ENCODE results near the gene SIL1.
"Not testable (repeated sequence)": the region's sequence is repeated elsewhere in the genome, so short reads cannot be mapped to it uniquely, and the experiment has no call there.

Gene SIL1

DNA sequence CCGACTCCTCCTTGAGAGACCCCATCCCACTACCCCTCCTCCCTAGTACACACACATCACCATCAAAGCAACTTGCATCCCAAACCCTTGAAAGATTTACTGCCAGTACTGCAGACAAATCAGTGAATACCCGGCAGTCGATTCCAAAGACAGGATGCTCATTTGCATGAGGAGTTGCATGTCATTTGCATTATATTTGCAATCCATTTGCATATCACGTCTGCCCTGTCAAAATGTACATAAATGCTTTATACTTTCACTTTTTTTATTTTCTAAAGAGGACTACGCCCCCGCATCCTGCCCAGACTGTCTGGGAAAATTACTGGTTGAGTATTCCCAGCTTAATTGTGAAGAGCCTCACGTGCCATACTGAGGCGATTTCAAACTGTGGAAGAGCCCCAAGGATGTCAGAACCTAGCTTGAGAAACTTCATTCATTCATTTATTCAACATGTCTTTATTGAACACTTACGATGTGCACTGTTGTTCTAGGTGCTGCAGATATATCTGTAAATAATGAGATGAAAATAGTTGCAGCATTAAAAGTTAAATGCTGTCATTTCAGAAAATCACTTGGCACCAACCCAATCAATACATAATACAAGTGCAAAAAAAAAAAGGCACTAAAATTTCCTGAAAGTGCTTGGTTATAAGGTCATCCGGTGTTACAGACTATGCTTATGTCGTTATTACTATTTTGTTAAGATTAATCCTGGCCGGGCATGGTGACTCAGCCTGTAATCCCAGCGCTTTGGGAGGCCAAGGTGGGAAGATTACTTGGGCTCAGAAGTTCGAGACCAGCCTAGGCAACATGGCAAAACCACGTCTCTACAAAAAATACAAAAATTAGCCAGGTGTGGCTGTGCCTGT lies 17.2 kb upstream of the SIL1 start:
- Histone ChIP-seq H3K9me3 (no peaks in the 10 kb centered on the region), H3K27me3 (ENCODE audit: low read depth) (no peaks in the 10 kb centered on the region), H3K4me3 (no peak overlapping the region), H3K4me1 (peaks cover 13% of the 10 kb centered on the region), H3K36me3 (replicated peaks) (no peaks in the 10 kb centered on the region)
- peak; percentile 40 to 53 for DNase-seq (ENCODE audit: low spot score in 2 of 2)
- in situ Hi-C loops (cut with MboI; ENCODE audit: low sequenced_read_pairs), result no loop called here

DNA sequence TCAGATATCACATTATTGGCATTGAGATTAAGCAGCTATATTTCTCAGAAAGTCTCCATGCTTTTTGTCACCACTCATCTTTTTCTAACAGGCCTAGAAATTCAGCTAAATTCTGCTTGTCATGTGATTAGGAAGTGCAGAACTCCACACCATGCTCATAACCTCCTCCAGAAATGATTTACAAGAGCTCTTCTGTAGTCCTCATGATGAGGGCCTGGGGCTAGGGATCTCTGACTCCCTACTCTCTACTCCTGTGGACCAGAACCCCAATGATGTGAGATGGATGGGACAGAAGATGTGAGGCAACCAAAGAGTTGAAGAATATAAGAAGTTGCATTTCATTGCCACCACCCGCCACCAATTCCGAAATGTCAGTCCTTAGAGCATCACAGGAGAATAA lies 16.5 kb upstream of the SIL1 start:
- no peaks in the 10 kb centered on the region for H3K9me3 ChIP-seq
- in situ Hi-C loops (cut with MboI; ENCODE audit: low sequenced_read_pairs), result no loop called here
- no peak overlapping the region for H3K4me3 ChIP-seq
- no peaks in the 10 kb centered on the region for H3K36me3 ChIP-seq (replicated peaks)
- no peak for DNase-seq (ENCODE audit: low spot score in 2 of 2)
- H3K4me1 ChIP-seq, result peaks cover 13% of the 10 kb centered on the region
- H3K27me3 ChIP-seq (ENCODE audit: low read depth), result no peaks in the 10 kb centered on the region

DNA sequence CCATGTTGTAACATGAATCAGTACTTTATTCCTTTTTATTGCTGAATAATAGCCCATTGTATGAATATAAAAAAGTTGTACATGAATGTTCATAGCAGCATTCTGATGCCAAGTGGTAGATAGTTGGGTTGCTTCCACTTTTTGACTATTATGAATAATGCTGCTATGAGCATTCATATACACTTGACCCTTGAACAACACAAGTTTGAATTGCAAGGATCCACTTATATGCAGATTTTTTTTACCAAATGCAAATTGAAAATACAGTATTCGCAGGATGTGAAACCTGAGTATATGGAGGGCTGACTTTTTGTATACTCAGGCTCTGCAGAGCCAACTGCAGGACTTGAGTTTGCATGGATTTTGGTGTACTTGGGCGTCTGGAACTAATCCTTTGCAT lies 14.7 kb upstream of the SIL1 start:
- H3K27me3 ChIP-seq (ENCODE audit: low read depth), result no peaks in the 10 kb centered on the region
- H3K36me3 ChIP-seq (replicated peaks), result no peaks in the 10 kb centered on the region
- H3K9me3 ChIP-seq, result no peaks in the 10 kb centered on the region
- no peak overlapping the region for H3K4me3 ChIP-seq
- peak in 1 of 2 experiments; percentile 33 for DNase-seq (ENCODE audit: low spot score in 2 of 2)
- in situ Hi-C loops (cut with MboI; ENCODE audit: low sequenced_read_pairs), result no loop called here
- peaks cover 13% of the 10 kb centered on the region for H3K4me1 ChIP-seq

DNA sequence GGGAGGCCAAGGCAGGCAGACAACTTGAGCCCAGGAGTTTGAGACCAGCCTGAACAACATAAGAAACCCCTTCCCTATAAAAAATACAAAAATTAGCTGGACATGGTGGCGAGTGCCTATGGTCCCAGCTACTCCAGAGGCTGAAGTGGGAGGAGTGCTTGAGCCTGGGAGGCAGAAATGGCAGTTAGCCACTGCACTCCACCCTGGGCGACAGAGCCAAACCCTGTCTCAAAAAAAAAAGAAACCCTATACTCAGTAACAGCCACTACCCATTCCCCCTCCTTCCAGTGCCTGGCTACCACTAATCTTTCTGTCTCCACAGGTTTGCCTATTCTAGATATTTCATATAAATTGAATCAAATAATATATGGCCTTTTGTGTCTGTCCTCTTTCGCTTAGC lies 14.3 kb upstream of the SIL1 start:
- in situ Hi-C loops (cut with MboI; ENCODE audit: low sequenced_read_pairs), result no loop called here
- Histone ChIP-seq H3K9me3 (no peaks in the 10 kb centered on the region), H3K27me3 (ENCODE audit: low read depth) (no peaks in the 10 kb centered on the region), H3K4me3 (no peak overlapping the region), H3K4me1 (peaks cover 13% of the 10 kb centered on the region), H3K36me3 (replicated peaks) (no peaks in the 10 kb centered on the region)
- DNase-seq (ENCODE audit: low spot score in 2 of 2), result peak in 1 of 2 experiments; percentile 42

DNA sequence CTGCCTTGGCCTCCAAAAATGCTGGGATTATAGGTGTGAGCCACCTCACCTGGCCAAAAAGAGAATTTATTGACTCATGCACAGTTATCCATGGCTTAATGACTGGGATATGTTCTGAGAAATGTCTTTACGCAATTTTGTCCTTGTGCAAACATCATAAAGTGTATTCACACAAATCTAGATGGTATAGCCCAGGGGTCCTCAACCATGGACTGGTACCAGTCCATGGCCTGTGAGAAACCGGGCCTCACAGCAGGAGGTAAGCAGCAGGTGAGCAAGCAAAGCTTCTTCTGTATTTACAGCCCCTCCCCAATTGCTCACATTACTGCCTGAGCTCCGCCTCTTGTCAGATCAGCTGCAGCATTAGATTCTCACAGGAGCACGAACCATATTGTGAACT lies 12.4 kb upstream of the SIL1 start:
- in situ Hi-C loops (cut with MboI; ENCODE audit: low sequenced_read_pairs), result no loop called here
- no peaks in the 10 kb centered on the region for H3K36me3 ChIP-seq (replicated peaks)
- H3K4me1 ChIP-seq, result peaks cover 13% of the 10 kb centered on the region
- no peak overlapping the region for H3K4me3 ChIP-seq
- no peak for DNase-seq (ENCODE audit: low spot score in 2 of 2)
- no peaks in the 10 kb centered on the region for H3K27me3 ChIP-seq (ENCODE audit: low read depth)
- no peaks in the 10 kb centered on the region for H3K9me3 ChIP-seq

DNA sequence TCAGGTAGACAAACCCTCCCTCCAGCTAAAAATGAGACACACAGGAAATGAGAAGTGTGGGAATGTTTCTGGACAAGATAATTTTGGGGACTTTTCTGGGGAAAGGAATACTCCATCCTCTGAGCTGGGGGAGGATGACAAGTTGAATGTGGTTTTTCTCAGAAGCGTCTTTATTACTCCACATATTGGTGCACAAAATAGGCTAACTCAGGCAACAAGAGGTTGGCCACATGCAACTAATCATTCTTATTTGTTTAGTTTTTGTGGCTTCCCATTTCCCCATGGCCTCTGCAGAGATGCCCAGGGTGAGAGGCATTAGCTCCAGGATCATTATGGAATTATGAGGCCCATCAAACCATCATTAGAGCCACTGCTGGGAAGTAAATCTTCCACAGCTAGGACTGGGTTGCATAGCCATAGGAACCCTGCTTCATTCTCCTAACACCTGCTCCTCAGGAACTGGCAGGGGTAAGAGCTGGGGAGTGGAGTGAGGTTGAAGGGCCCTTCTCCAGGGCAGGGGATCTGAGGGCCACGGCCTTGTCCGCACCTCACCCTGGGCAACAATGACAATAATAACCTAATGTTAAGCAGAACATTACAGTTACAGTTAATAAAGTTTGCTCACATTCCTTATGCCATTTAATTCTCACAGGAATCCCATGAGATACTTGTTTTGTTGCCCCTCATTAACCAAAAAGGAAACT lies 9.3 kb upstream of the SIL1 start:
- H3K4me1 ChIP-seq, result no peaks in the 10 kb centered on the region; the same call in 1 of the 2 replicates
- in situ Hi-C loops (cut with MboI; ENCODE audit: low sequenced_read_pairs), result no loop called here
- H3K36me3 ChIP-seq (replicated peaks), result no peaks in the 10 kb centered on the region
- no peak overlapping the region for H3K4me3 ChIP-seq
- H3K9me3 ChIP-seq, result no peaks in the 10 kb centered on the region
- no peaks in the 10 kb centered on the region for H3K27me3 ChIP-seq (ENCODE audit: low read depth)
- no peak for DNase-seq (ENCODE audit: low spot score in 2 of 2)

DNA sequence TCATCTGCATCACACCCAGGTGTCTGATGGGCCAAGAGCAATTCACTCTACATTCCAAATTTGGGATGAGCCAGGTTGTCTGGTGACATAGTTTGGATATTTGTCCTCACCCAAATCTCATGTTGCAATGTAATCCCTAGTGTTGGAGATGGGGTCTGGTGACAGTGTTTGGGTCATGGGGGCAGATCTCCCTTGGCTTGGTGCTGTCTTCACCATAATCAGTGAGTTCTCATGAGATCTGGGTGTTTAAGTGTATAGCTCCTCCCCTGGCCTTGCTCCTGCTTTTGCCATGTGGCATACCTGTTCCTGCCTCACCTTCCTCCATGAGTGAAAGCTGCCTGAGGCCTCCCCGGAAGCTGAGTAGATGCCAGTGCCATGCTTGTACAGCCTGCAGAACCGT lies 7.4 kb upstream of the SIL1 start:
- no peak for DNase-seq (ENCODE audit: low spot score in 2 of 2)
- Histone ChIP-seq H3K36me3 (replicated peaks) (no peaks in the 10 kb centered on the region), H3K4me1 (no peaks in the 10 kb centered on the region), H3K4me3 (no peak overlapping the region), H3K9me3 (no peaks in the 10 kb centered on the region), H3K27me3 (ENCODE audit: low read depth) (no peaks in the 10 kb centered on the region)
- in situ Hi-C loops (cut with MboI; ENCODE audit: low sequenced_read_pairs), result no loop called here

DNA sequence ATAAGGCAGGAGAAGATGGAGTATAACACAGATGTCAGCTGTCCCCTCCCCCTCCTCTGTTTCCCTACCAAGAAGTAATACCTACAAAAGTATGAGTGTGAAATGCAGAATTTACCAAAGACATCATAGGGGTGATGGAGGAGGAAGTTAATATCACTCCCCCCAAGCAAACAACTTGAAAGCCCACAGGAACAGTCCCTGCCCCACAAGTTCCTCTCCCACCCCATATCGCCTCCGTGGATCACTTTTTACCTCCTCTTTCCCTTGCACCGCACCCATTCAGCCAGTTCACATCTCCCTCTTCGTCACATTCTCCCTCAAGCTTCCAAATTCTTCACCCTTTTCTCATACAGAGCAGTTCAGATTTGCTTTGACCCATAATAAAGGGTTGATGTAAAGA lies 7.0 kb upstream of the SIL1 start:
- Histone ChIP-seq H3K4me1 (no peaks in the 10 kb centered on the region), H3K36me3 (replicated peaks) (no peaks in the 10 kb centered on the region), H3K9me3 (no peaks in the 10 kb centered on the region), H3K4me3 (no peak overlapping the region), H3K27me3 (ENCODE audit: low read depth) (no peaks in the 10 kb centered on the region)
- no peak for DNase-seq (ENCODE audit: low spot score in 2 of 2)
- in situ Hi-C loops (cut with MboI; ENCODE audit: low sequenced_read_pairs), result no loop called here

DNA sequence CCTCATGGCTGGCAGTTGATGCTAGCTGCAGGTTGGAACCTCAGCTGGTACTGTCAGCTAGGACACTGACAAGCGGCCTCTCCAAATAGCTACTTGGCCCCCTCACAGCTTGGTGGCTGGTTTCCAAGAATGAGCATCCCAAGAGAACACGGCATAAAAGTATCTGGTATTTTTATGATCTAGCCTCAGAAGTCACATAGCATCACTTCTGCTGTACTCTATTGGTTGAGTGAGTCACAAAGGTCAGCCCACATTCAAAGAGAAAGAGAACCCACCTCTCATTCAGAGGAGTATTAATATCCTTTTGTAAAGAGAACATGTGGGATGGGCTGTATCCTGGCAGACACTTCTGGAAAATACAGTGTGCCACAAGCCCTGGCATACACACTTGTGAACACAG lies 6.0 kb upstream of the SIL1 start:
- Histone ChIP-seq H3K27me3 (ENCODE audit: low read depth) (no peaks in the 10 kb centered on the region), H3K9me3 (no peaks in the 10 kb centered on the region), H3K36me3 (replicated peaks) (no peaks in the 10 kb centered on the region), H3K4me3 (no peak overlapping the region), H3K4me1 (no peaks in the 10 kb centered on the region)
- DNase-seq (ENCODE audit: low spot score in 2 of 2), result no peak
- in situ Hi-C loops (cut with MboI; ENCODE audit: low sequenced_read_pairs), result no loop called here

DNA sequence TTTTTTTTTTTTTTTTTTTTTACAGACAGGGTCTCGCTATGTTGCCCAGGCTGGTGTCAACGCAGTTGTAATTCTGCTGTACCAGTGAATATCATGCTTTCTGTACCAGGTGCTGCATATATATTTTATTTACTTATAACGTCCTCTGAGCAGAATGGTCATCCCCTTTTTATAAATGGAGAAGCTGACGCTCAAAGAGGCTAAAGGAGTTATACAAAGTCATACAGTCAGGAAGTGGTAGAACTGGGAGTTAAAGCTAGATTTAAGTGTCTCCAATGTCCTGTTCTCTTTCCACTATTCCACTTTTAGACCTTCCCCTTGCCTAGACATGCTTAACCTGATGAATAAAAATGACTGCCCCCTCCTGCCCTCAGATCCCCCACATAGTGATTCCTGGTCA lies 1.2 kb upstream of the SIL1 start:
- Histone ChIP-seq H3K9me3 (no peaks in the 10 kb centered on the region), H3K4me3 (no peak overlapping the region), H3K4me1 (peaks cover 4% of the 10 kb centered on the region), H3K36me3 (replicated peaks) (no peaks in the 10 kb centered on the region), H3K27me3 (ENCODE audit: low read depth) (no peaks in the 10 kb centered on the region)
- no peak for DNase-seq (ENCODE audit: low spot score in 2 of 2)
- in situ Hi-C loops (cut with MboI; ENCODE audit: low sequenced_read_pairs), result no loop called here

DNA sequence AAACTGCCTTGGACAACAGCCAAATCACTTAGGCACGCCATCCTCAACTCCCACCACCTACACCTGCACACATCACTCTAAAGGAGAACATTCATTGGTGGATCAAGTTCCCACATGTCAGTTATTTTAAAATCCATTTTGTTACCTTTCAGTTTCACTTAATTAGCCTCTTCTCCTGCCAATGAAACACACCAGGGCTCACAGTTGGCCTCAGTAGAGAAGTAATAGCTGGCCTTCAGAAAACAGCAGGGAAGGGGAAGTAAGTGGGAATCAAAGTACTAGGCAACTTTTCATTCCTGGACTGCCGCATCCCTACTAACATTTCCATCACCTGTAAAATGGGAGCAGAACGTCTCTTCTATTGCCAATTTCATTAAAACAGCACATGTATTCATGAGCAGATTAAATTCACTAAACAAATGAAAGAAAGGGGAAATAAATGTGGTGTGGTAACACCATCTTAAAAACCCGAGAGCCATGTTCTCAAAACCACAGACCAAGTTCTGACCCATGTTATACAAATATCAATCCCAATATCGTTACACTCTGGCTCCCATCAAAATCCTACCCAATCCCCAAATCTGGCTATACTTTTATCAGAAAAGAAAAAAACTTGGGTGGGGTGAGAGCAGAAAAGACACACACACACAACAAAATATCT lies 1.7 kb downstream of the SIL1 start:
- Histone ChIP-seq H3K27me3 (ENCODE audit: low read depth) (no peaks in the 10 kb centered on the region), H3K9me3 (no peaks in the 10 kb centered on the region), H3K4me1 (peaks cover 4% of the 10 kb centered on the region), H3K4me3 (no peak overlapping the region), H3K36me3 (replicated peaks) (no peaks in the 10 kb centered on the region)
- in situ Hi-C loops (cut with MboI; ENCODE audit: low sequenced_read_pairs), result no loop called here
- no peak for DNase-seq (ENCODE audit: low spot score in 2 of 2)

DNA sequence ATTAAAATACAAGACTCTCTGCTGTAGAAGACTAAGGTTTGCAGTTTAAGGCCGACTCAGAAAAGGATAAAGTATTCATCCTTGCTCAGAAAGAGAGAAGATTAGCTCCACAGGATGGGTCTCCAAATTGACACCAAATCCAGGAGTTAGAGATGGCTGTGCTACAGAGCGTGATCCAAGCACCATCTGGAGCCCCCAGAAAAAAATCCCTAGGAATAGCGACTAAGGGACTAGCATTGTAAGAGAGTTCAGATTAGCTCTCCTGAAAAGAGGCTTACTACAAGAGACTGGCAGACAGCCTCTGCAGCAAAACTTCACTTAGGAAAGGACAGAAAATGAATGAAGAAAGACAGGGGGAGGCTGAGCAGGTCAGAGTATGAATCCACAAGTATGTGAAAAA lies 3.7 kb downstream of the SIL1 start:
- no peaks in the 10 kb centered on the region for H3K36me3 ChIP-seq (replicated peaks)
- DNase-seq (ENCODE audit: low spot score in 2 of 2), result no peak
- H3K4me1 ChIP-seq, result peaks cover 4% of the 10 kb centered on the region
- no peak overlapping the region for H3K4me3 ChIP-seq
- no peaks in the 10 kb centered on the region for H3K27me3 ChIP-seq (ENCODE audit: low read depth)
- in situ Hi-C loops (cut with MboI; ENCODE audit: low sequenced_read_pairs), result no loop called here
- H3K9me3 ChIP-seq, result no peaks in the 10 kb centered on the region

DNA sequence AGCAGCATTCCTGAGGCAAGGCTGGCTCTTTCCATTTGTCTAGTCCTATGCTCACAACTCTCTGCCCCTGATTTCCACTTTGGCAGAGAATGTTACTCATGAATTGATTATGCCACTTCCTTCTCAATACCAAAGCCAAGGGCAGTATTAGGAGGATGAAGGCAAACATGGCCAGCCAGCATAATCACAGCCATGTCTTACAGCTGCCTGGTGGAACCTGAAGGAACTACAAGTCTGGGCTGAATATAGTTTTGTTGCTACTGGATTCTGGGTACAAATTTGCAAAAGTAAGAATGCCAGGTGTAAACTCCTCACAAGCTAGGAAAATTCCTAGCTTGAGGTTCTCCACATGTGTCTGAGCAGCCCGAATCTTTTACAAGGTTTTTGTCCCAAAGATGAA lies 4.2 kb downstream of the SIL1 start:
- no peaks in the 10 kb centered on the region for H3K36me3 ChIP-seq (replicated peaks)
- DNase-seq (ENCODE audit: low spot score in 2 of 2), result peak in 1 of 2 experiments; percentile 24
- H3K4me3 ChIP-seq, result no peak overlapping the region
- in situ Hi-C loops (cut with MboI; ENCODE audit: low sequenced_read_pairs), result no loop called here
- H3K4me1 ChIP-seq, result peaks cover 4% of the 10 kb centered on the region
- H3K9me3 ChIP-seq, result no peaks in the 10 kb centered on the region
- H3K27me3 ChIP-seq (ENCODE audit: low read depth), result no peaks in the 10 kb centered on the region

DNA sequence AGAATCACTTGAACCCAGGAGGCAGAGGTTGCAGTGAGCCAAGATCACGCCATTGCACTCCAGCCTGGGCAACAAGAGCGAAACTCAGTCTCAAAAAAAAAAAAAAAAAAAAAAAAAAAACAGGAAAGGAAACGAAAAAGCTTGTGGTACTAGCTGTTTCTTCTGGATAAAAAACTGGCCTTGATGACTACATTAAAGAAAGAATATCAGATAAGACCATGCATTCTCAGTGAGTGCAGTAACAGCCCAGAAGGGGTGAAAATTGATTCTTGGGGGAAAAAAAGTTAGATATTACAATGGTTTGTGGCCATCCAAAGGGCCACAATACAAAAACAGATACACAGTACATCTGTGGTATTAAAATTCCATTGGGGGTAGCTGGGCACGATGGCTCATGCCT lies 5.3 kb downstream of the SIL1 start:
- H3K27me3 ChIP-seq (ENCODE audit: low read depth); H3K4me3 ChIP-seq; H3K36me3 ChIP-seq (replicated peaks); H3K4me1 ChIP-seq; in situ Hi-C loops (cut with MboI; ENCODE audit: low sequenced_read_pairs); DNase-seq (ENCODE audit: low spot score in 2 of 2); H3K9me3 ChIP-seq: not testable (repeated sequence)

Measured in HAP-1 (cell line).